ENCODE results near the gene FERMT1.

DNA sequence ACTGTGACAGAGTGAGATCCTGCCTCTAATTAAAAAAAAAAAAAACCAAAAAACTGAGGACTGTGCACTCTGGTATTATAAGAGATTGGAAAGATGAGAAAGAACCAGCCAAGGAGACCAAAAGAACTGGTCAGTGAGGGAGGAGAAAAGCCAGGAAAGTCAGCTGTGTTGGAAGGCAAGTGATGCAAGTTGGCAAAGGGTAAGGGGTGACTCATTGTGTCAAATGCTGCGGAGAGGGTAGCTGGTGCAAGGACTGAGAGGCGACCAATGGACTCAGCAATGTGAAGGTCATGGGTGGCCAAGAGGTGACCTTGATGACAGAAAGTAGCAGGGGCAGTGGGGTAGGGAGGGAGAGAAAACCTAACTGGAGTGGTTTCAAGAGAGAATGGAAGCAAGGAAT, 41.6 kb downstream of the FERMT1 start:
- TF ChIP-seq CTCF (optimal IDR thresholded peaks at IDR 0.05 in 1 of 3, IDR thresholded peaks at IDR 0.05 in 1 of 3, conservative IDR thresholded peaks at IDR 0.05 in 1 of 3; ENCODE audit: extremely low read depth in 1 of 3, insufficient read depth in 2 of 3, low read length in 3 of 3) (no peak), EZH2 (IDR thresholded peaks at IDR 0.05; ENCODE audit: low read length) (no peak)

Measured in keratinocyte (primary cell).